Measurements from ENCODE around the gene MARF1.
"Not testable (repeated sequence)": the region's sequence is repeated elsewhere in the genome, so short reads cannot be mapped to it uniquely, and the experiment has no call there.

Gene MARF1

GRCh38 chr16:15643048-15643945 lies at the start of gene MARF1:
TSS of gene MARF1 (minus strand) at chr16:15643154. CDS start at chr16:15639233, 3,921 bp downstream.
- DNase-seq (ENCODE audit: low spot score) = peak; percentile 95

- not testable (repeated sequence) for DNase-seq (ENCODE audit: low spot score)
These were observed 49.6 kb upstream of the MARF1 start for GRCh38 chr16:15692508-15692907.

DNA sequence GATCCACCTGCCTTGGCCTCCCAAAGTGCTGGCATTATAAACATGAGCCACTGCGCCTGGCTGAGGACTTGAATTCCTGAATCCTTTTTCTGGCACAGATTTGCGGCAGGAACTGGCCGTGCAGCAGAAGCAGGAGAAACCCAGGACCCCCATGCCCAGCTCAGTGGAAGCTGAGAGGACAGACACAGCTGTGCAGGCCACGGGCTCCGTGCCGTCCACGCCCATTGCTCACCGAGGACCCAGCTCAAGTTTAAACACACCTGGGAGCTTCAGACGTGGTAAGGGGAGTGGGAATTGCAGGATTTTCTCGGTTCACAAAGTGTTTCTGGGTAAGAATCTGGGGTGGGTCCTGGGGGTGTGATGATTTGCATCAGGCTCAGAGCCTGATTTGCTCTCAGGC lies 48.1 kb upstream of the MARF1 start:
- DNase-seq (ENCODE audit: low spot score) = no peak

- DNase-seq (ENCODE audit: low spot score) = no peak
These were observed 47.3 kb upstream of the MARF1 start for GRCh38 chr16:15690296-15690695.

- no peak for DNase-seq (ENCODE audit: low spot score)
These were observed 46.3 kb upstream of the MARF1 start for GRCh38 chr16:15689290-15689689.

- no peak for DNase-seq (ENCODE audit: low spot score)
These were observed 43.3 kb upstream of the MARF1 start for GRCh38 chr16:15686287-15686686.

DNA sequence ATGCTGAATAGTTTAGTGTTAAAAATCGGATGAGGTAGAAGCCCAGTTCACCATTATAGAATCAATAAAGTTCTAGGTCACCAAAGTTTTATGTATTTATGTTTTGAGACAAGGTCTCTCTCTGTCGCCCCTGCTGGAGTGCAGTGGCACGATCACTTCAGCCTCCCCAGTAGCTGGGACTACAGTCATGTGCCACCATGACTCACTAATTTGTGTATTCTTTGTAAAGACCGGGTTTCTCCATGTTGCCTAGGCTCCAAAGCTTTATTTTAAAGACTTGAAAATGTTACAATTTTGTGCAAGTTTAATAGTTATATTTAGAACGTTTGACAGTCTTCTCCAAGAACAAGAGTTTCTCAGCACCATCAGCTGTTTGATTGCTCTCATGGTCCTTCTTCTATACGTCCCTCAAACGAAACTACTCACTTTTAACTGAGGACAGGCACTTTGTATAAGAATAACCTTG lies 39.2 kb upstream of the MARF1 start:
- DNase-seq (ENCODE audit: low spot score) = peak; percentile 46

- no peak for DNase-seq (ENCODE audit: low spot score)
These were observed 34.5 kb upstream of the MARF1 start for GRCh38 chr16:15677447-15677846.

- no peak for DNase-seq (ENCODE audit: low spot score)
These were observed 33.6 kb upstream of the MARF1 start for GRCh38 chr16:15676506-15676905.

GRCh38 chr16:15674571-15674970 lies 31.6 kb upstream of the MARF1 start:
- no peak for DNase-seq (ENCODE audit: low spot score)

DNA sequence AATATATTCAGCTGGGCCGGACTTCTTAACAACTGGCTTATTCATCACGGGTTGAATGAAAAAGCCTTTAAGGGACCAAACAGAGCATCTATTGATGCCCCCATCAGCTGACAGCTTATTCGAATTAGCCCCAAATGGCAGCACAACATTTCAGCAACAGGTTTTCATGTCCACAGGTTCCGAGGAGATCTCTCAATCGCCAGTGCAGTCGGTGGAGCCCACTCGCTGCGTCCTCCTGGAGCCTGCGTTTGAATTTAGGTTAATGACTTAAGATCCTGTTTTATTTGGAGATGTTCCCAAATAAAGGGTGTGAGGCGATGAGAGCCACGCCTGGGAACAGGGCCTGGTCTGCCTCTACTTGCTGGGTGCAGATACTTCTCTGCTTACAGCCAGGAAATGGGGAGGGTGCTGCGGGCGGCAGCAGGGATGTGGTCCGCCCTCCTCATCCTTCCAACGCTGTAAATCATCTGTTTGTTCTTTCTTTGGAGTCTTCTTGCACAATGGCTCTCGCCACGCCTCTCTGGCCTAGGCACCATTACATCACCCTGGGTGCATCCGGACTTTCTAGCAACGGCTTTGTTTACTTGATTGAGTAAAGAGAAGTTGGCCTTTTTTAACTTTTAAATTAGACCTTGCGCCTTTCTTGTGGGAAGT lies 29.7 kb upstream of the MARF1 start:
- no peak for DNase-seq (ENCODE audit: low spot score)

- DNase-seq (ENCODE audit: low spot score) = not testable (repeated sequence)
These were observed 29.2 kb upstream of the MARF1 start for GRCh38 chr16:15672127-15672513.

- no peak for DNase-seq (ENCODE audit: low spot score)
These were observed 28.7 kb upstream of the MARF1 start for GRCh38 chr16:15671530-15672117.

GRCh38 chr16:15667091-15667742 lies 24.3 kb upstream of the MARF1 start:
- no peak for DNase-seq (ENCODE audit: low spot score)

GRCh38 chr16:15665107-15665506 lies 22.2 kb upstream of the MARF1 start:
- DNase-seq (ENCODE audit: low spot score) = no peak

GRCh38 chr16:15660203-15660601 lies 17.2 kb upstream of the MARF1 start:
- DNase-seq (ENCODE audit: low spot score) = no peak

DNA sequence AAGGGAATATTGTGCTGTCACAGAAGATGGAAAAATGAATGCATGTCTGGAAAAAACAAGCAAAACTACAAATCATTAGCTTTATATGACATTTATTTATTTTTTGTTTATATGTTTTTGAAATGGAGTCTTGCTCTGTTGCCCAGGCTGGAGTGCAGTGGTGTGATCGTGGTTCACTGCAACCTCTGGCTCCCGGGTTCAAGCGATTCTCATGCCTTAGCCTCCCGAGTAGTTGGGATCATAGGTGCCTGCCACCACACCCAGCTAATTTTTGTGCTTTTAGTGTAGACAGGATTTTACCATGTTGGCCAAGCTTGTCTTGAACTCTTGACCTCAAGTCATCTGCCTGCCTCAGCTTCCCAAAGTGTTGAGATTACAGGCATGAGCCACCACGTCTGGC lies 15.6 kb upstream of the MARF1 start:
- DNase-seq (ENCODE audit: low spot score) = no peak

GRCh38 chr16:15658149-15658548 lies 15.2 kb upstream of the MARF1 start:
- no peak for DNase-seq (ENCODE audit: low spot score)

- not testable (repeated sequence) for DNase-seq (ENCODE audit: low spot score)
These were observed 12.6 kb upstream of the MARF1 start for GRCh38 chr16:15655561-15655960.

- no peak for DNase-seq (ENCODE audit: low spot score)
These were observed 11.6 kb upstream of the MARF1 start for GRCh38 chr16:15654591-15654990.

DNA sequence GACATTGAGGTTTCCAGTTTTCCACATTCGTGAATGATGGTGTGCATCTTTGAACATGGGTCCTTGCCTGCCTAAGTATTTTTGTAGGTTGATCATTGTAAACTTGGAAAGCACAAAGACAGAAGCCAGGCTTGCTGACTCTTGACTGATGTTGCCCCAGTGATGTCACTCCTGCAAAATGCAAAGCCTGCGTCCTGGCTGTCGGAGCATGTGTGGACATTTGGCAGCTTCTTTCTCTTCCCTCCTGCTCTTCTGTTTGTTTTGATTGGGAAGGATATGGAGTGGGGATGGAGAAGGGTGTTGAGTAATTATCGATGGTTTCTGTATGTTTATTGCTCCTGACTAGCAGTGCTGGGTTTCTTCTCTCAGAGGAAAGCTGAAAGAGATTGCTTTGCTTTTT lies 10.3 kb upstream of the MARF1 start:
- no peak for DNase-seq (ENCODE audit: low spot score)

- no peak for DNase-seq (ENCODE audit: low spot score)
These were observed 9.5 kb upstream of the MARF1 start for GRCh38 chr16:15652293-15653001.
